HepG2 (cell line): ENCODE measurements around the gene LRRC53. TPM values are rescaled to one million over a fixed set of nuclear protein-coding genes. Genes with fewer than 3 reads are reported as not detected.

Experiments used
- ATAC-seq: fragments of 200-7000 bp; cut with Tn5 transposase; 3 replicates; pipeline ENCODE4 v1.9.1; 2020; ENCODE audit warnings: mild to moderate bottlenecking, moderate library complexity
- BruUV-seq: library from RNA; stranded (reverse); fragments of 400-500 nt; replicated peaks from 2 replicates; lab custom pipeline; 2021; lab: Mats Ljungman, UMichigan
- CTCF ChIA-PET: fragments of 300-600 bp; formaldehyde crosslinking; extraction: SDS; loops from one replicate; lab custom pipeline; 2021; ENCODE audit warnings: low total read pairs, inconsistent platforms, low intra/inter-chr PET ratio; lab: Yijun Ruan, JAX
- POLR2A ChIA-PET: fragments of 350-600 bp; sonication (Branson Sonifier 250); formaldehyde crosslinking; loops from one replicate; lab custom pipeline; 2020; ENCODE audit warnings: antibody characterized with exemption, inconsistent platforms; lab: Yijun Ruan, JAX
- DNase-seq: peaks from one replicate; pipeline ENCODE4 v3.0.0-alpha.2; 2015; ENCODE audit warnings: low spot score
- FAIRE-seq: peaks from 3 replicates; lab custom pipeline; 2011; peaks lifted over from hg19 to GRCh38; lab: Jason Lieb, UNC
- H2AFZ ChIP-seq: one replicate; pipeline ENCODE4 v1.6.1; 2011; ENCODE audit warnings: low read length, inconsistent platforms
- H3K27ac ChIP-seq: fragments of 300-600 bp; 3 replicates; pipeline ENCODE4 v1.8.0; 2011; ENCODE audit warnings: mixed run types, mild to moderate bottlenecking, mixed read lengths, low read length, inconsistent platforms; ENCODE audit not compliant: insufficient read depth; ENCODE audit errors: extremely low read length
- H3K27me3 ChIP-seq, 2 experiments: fragments of 200-600 bp in 1 of 2; 2 replicates in 1 of 2; 3 replicates in 1 of 2; pipeline versions ENCODE4 v1.6.0 to v1.8.0; 2011; ENCODE audit warnings: low read length in 2 of 2, mild to moderate bottlenecking in 2 of 2, moderate library complexity in 2 of 2, inconsistent platforms in 1 of 2; ENCODE audit not compliant: insufficient read depth in 2 of 2, control insufficient read depth in 1 of 2
- H3K36me3 ChIP-seq, 2 experiments: fragments of 200-600 bp in 1 of 2; replicated peaks in 1 of 2; 2 replicates in 1 of 2; 3 replicates in 1 of 2; pipeline versions ENCODE4 v1.5.1 to v1.8.0; 2011; ENCODE audit warnings: low read length in 2 of 2, inconsistent platforms in 1 of 2; ENCODE audit not compliant: insufficient read depth in 2 of 2, control insufficient read depth in 1 of 2
- H3K4me1 ChIP-seq: 2 replicates; pipeline ENCODE4 v1.5.1; 2012; ENCODE audit warnings: low read length, inconsistent platforms; ENCODE audit not compliant: insufficient read depth
- H3K4me2 ChIP-seq: 2 replicates; pipeline ENCODE4 v1.6.0; 2011; ENCODE audit warnings: low read depth, low read length, inconsistent platforms
- H3K4me3 ChIP-seq, 3 experiments: fragments of 200-600 bp in 1 of 3; sonication (generic), shearing (Covaris generic) in 1 of 3; replicated peaks in 1 of 3; 2 replicates each; pipeline ENCODE4 v1.5.1; 2011 to 2016; ENCODE audit warnings: low read length in 3 of 3, inconsistent platforms in 2 of 3, low read depth in 2 of 3, mild to moderate bottlenecking in 2 of 3, control low read depth in 1 of 3, mixed read lengths in 1 of 3; ENCODE audit not compliant: insufficient read depth in 1 of 3
- H3K79me2 ChIP-seq: one replicate; pipeline ENCODE4 v1.6.1; 2011; ENCODE audit warnings: low read length, inconsistent platforms; ENCODE audit not compliant: insufficient read depth
- H3K9ac ChIP-seq: 2 replicates; pipeline ENCODE4 v1.6.0; 2011; ENCODE audit warnings: mild to moderate bottlenecking, low read depth, low read length, inconsistent platforms; ENCODE audit not compliant: insufficient read depth
- H3K9me3 ChIP-seq: 2 replicates; pipeline ENCODE4 v1.5.1; 2012; ENCODE audit warnings: mild to moderate bottlenecking, low read length
- H4K20me1 ChIP-seq: 2 replicates; pipeline ENCODE4 v1.6.0; 2011; ENCODE audit warnings: inconsistent platforms, mild to moderate bottlenecking, low read length, moderate library complexity; ENCODE audit not compliant: insufficient read depth
- ARHGAP35 ChIP-seq: sonication (generic); formaldehyde crosslinking; IDR thresholded peaks from 2 replicates; pipeline ENCODE4 v1.9.0; 2022; ENCODE audit warnings: mild to moderate bottlenecking, inconsistent platforms, moderate library complexity, missing genetic modification reagents, borderline replicate concordance
- FOXA3 ChIP-seq: IDR thresholded peaks from 2 replicates; pipeline ENCODE4 v1.6.1; 2016; ENCODE audit warnings: missing genetic modification reagents, missing compliant biosample characterization
- MTA3 ChIP-seq: sonication (generic); formaldehyde crosslinking; IDR thresholded peaks from 2 replicates; pipeline ENCODE4 v1.4.0; 2020; ENCODE audit warnings: missing genetic modification reagents
- WIZ ChIP-seq: sonication (generic); formaldehyde crosslinking; IDR thresholded peaks from 2 replicates; pipeline ENCODE4 v1.5.1; 2020; ENCODE audit warnings: mild to moderate bottlenecking, missing genetic modification reagents
- ZFP36L2 ChIP-seq: sonication (generic); formaldehyde crosslinking; IDR thresholded peaks from 2 replicates; pipeline ENCODE4 v1.4.0; 2020; ENCODE audit warnings: missing genetic modification reagents
- ZMAT3 ChIP-seq: sonication (generic); formaldehyde crosslinking; conservative IDR thresholded peaks from 2 replicates; pipeline ENCODE4 v1.7.0; 2021; ENCODE audit warnings: missing genetic modification reagents
- ZNF577 ChIP-seq: sonication (generic); formaldehyde crosslinking; IDR thresholded peaks from 2 replicates; pipeline ENCODE4 v1.4.0; 2020; ENCODE audit warnings: mild to moderate bottlenecking, low read depth, missing genetic modification reagents, borderline replicate concordance
- ZNF737 ChIP-seq: sonication (generic); formaldehyde crosslinking; IDR thresholded peaks from 2 replicates; pipeline ENCODE4 v1.5.0; 2020; ENCODE audit warnings: missing genetic modification reagents, mild to moderate bottlenecking, borderline replicate concordance
- ZNF878 ChIP-seq: sonication (generic); formaldehyde crosslinking; IDR thresholded peaks from 2 replicates; pipeline ENCODE4 v1.8.1; 2023; ENCODE audit warnings: mild to moderate bottlenecking, missing genetic modification reagents, moderate library complexity
- whole genome bisulfite sequencing: methylation state at CpG from one replicate; pipeline ENCODE4 v1.1.6; 2017; ENCODE audit warnings: low lambda C conversion rate; 5-methylcytosine and 5-hydroxymethylcytosine counted together
- in situ Hi-C: cut with HindIII; loops from 2 replicates; pipeline ENCODE4 v1.10.0; 2017; ENCODE audit warnings: low pct_unique_long_range_greater_than_20kb; ENCODE audit not compliant: extremely low pct_ligation_motif_present
- intact Hi-C: fragments of 100-400 bp; cut with micrococcal nuclease; formaldehyde crosslinking; loops from one replicate; pipeline ENCODE4 v1.10.0; 2022; ENCODE audit not compliant: unreplicated experiment
- polyA plus RNA-seq, 8 experiments: library from polyadenylated mRNA; depleted of rRNA in 3 of 8; stranded (reverse) in 7 of 8; unstranded in 1 of 8; fragments of >200 nt; fragmentation: Illumina TruSeq in 4 of 8; extraction: Trizol in 4 of 8; gene quantifications; 2 replicates each; pipeline versions ENCODE4 v1.2.1 to v1.2.3, GENCODE V29; 2011 to 2016; ENCODE audit warnings: low read depth in 4 of 8, missing spikeins in 1 of 8, mixed read lengths in 1 of 8; ENCODE audit not compliant: insufficient read depth in 1 of 8
- total RNA-seq, 5 experiments: library from RNA; depleted of rRNA; stranded (reverse); fragments of >200 nt; fragmentation: Illumina TruSeq; extraction: Trizol; gene quantifications; 2 replicates each; pipeline ENCODE4 v1.2.3, GENCODE V29; 2016; ENCODE audit warnings: low read depth in 1 of 5
- TF ChIP-seq, protein P1 (sequence below): sonication (generic); formaldehyde crosslinking; IDR thresholded peaks from 2 replicates; pipeline ENCODE4 v1.4.0; 2020; ENCODE audit warnings: mild to moderate bottlenecking, missing genetic modification reagents
- TF ChIP-seq, protein P2 (sequence below): sonication (generic); formaldehyde crosslinking; IDR thresholded peaks from 2 replicates; pipeline ENCODE4 v1.4.0; 2020; ENCODE audit warnings: missing genetic modification reagents

Gene LRRC53
- total and polyA plus RNA-seq, 2 of the 13 experiments (the other 11 are each of a cell fraction or from before 2014, with no cell fraction given) = not detected

DNA sequence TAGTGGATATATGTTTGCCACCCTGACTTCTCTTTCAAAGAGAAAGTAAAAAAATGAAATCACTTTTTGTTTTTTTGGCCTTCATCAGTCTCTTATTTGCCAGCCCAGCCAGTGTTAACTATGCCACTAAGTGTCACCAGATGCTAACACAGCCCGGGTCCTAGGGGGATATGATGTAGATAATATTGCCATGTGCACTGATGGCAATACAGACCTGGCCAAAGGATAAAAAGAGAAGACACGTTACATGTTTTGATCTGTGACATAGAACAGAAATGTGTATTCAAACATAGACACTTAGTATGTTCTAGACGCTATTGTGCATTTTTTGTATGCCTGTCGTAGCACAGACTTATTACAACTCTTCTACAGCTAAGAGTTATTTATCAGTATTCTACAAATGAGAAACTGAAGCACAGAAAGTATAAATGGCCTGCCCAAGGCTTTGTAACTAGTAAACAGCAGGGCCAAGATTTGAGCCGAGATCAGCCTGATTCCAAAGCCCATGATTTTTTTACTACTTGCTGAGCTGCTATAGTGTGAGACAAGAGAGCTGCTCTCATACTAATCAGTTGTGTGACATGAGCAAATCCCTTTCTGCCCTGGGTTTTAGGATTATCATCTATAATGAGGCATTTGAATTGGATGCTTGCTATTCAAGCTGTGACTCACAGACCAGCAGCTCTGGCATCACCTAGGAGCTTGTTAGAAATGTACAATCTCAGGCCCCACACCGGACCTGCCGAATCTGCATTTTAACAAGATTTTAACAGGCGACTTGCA, 6.3 kb downstream of the LRRC53 start:
- POLR2A ChIA-PET = no interaction called here
- Histone ChIP-seq H3K79me2 (no peaks in the 10 kb centered on the region), H3K27ac (no peak overlapping the region), H3K4me1 (no peaks in the 10 kb centered on the region), H3K27me3 (no peaks in the 10 kb centered on the region), H3K36me3 (no peaks in the 10 kb centered on the region), H3K4me2 (no peak overlapping the region), H3K4me3 (no peak overlapping the region), H2AFZ (no peak overlapping the region), H3K9me3 (no peaks in the 10 kb centered on the region), H3K9ac (no peak overlapping the region)
- BruUV-seq = no TSS peak
- intact Hi-C loops = loop anchor here (10.0 kb wide), 1 partner anchor 179 kb away; no protein-coding TSS in a partner anchor
- WGBS = under 1% methylated on average over 8 of the region's 8 CpGs
- no peak for FAIRE-seq
- no peak for ATAC-seq
- CTCF ChIA-PET = no interaction called here
- in situ Hi-C loops = no loop called here
- DNase-seq = no peak
- TF ChIP-seq, protein P1, sequence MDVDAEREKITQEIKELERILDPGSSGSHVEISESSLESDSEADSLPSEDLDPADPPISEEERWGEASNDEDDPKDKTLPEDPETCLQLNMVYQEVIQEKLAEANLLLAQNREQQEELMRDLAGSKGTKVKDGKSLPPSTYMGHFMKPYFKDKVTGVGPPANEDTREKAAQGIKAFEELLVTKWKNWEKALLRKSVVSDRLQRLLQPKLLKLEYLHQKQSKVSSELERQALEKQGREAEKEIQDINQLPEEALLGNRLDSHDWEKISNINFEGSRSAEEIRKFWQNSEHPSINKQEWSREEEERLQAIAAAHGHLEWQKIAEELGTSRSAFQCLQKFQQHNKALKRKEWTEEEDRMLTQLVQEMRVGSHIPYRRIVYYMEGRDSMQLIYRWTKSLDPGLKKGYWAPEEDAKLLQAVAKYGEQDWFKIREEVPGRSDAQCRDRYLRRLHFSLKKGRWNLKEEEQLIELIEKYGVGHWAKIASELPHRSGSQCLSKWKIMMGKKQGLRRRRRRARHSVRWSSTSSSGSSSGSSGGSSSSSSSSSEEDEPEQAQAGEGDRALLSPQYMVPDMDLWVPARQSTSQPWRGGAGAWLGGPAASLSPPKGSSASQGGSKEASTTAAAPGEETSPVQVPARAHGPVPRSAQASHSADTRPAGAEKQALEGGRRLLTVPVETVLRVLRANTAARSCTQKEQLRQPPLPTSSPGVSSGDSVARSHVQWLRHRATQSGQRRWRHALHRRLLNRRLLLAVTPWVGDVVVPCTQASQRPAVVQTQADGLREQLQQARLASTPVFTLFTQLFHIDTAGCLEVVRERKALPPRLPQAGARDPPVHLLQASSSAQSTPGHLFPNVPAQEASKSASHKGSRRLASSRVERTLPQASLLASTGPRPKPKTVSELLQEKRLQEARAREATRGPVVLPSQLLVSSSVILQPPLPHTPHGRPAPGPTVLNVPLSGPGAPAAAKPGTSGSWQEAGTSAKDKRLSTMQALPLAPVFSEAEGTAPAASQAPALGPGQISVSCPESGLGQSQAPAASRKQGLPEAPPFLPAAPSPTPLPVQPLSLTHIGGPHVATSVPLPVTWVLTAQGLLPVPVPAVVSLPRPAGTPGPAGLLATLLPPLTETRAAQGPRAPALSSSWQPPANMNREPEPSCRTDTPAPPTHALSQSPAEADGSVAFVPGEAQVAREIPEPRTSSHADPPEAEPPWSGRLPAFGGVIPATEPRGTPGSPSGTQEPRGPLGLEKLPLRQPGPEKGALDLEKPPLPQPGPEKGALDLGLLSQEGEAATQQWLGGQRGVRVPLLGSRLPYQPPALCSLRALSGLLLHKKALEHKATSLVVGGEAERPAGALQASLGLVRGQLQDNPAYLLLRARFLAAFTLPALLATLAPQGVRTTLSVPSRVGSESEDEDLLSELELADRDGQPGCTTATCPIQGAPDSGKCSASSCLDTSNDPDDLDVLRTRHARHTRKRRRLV (CRISPR knock-in tag) = no peak
- no peak for TF ChIP-seq ZNF878 (CRISPR knock-in tag)
- TF ChIP-seq WIZ (CRISPR knock-in tag) = no peak
- no peak for TF ChIP-seq ZNF577 (CRISPR knock-in tag)
- no peak for TF ChIP-seq ZFP36L2
- TF ChIP-seq FOXA3 (CRISPR knock-in tag) = no peak
- TF ChIP-seq, protein P2, sequence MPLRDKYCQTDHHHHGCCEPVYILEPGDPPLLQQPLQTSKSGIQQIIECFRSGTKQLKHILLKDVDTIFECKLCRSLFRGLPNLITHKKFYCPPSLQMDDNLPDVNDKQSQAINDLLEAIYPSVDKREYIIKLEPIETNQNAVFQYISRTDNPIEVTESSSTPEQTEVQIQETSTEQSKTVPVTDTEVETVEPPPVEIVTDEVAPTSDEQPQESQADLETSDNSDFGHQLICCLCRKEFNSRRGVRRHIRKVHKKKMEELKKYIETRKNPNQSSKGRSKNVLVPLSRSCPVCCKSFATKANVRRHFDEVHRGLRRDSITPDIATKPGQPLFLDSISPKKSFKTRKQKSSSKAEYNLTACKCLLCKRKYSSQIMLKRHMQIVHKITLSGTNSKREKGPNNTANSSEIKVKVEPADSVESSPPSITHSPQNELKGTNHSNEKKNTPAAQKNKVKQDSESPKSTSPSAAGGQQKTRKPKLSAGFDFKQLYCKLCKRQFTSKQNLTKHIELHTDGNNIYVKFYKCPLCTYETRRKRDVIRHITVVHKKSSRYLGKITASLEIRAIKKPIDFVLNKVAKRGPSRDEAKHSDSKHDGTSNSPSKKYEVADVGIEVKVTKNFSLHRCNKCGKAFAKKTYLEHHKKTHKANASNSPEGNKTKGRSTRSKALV (CRISPR knock-in tag) = no peak
- TF ChIP-seq ZNF737 (CRISPR knock-in tag) = no peak
- no peak for TF ChIP-seq MTA3 (CRISPR knock-in tag)
- TF ChIP-seq ARHGAP35 (CRISPR knock-in tag) = no peak
- TF ChIP-seq ZMAT3 (CRISPR knock-in tag) = no peak
- TF ChIP-seq, all 625 proteins: peak for 0
- H4K20me1 ChIP-seq = no peaks in the 10 kb centered on the region
